Measurements from ENCODE around the gene IARS2.
A peak's percentile ranks its signal among the peaks of the same experiment; 100 is the strongest.
"Not testable (repeated sequence)": the region's sequence is repeated elsewhere in the genome, so short reads cannot be mapped to it uniquely, and the experiment has no call there.

The IARS2 gene

DNA sequence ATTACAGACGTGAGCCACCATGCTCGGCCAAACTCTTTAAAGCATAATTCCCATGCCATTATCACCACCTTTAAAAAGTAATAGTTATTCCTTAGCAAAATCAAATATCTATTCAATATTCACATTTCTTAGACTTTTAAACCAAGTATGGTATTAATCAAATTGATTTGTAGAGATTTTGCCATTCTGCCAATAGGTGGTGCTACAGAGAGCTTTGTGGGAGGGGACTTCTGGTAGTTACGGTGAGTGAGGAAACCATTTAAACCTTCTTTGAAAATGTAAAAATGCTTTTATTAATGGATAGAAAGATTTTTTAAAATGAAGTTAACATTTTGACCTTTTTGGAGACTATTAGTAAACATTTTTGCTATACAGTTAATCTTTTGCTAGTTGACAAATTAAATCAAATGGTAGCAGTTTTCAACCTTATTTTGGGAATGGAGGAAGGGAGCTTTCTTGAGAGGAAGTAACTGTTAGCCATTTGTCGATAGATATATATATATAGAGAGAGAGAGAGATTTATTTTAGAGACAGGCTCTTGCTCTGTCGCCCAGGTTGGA is 19.3 kb downstream of the IARS2 start:
- peak; percentile 59 for DNase-seq

DNA sequence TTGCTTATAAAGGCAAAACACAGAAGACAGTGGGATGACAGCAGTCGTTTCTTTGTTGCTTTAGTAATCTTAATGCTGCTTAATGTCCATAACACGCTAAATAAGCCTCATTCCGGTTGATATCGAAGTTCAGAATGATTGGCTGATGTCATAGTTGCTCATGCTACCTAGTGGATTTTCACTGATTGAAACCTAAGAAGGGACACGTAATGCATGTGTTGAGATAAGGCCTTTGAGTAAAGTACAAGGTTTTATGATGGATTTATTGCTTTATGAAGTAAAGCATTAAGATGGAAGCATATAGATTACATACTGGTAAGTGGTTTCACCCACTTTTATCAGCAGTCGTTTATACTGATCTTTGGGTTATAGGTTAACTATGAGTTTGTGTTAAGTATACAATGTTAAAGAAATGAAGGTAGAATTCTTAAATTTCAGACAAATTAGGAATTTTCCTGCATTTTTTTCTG is 25.1 kb downstream of the IARS2 start:
- no peak for DNase-seq

DNA sequence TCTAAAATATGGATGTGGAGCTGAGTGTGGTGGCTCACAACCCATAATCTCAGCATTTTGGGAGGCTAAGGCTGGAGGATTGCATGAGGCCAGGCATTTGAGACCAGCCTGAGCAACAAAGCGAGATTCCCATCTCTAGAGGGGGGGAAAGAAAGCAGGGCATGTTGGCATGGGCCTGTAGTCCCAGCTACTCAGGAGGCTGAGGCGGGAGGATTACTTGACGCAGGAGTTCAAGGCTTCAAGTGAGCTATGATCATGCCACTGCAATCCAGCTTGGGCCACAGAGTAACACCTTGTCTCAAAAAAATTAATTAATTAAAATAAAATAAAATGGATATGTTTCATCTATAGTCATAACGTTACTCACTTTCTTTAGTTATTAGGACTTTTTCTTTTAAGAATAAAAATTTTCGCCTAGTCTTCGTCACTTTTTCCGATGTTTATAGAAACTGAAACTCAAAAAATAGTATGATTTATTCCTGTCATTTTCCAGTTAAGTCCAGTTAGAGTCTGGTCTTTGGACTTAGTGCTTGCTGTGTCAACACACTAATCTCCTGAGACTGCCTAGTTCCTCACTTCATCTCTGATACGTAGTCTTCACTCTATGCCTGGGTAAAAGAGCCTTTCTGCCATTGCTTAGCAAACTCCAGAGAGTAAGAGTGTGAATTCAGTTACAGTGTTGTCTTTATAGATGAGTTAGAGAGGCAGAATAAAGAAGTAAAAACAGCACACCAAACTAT is 28.0 kb downstream of the IARS2 start:
- DNase-seq = no peak

DNA sequence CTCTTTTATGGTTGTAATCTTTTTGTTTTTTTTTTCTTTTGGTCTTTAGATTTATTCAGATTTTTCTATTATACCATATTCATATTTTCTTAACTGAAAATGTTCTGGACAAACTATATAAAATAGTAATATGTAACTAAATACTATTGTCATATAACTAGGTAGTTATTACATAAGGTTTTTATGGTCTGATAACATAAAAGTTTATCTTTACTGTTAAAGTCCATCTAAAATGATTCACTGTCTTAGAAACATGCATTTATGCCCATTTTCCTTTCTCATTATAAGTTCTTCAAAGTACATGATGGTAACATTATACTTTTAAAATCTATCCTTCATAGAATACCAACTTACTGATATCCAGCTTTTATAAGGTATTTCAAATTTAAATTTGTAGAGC is 29.1 kb downstream of the IARS2 start:
- DNase-seq = no peak

DNA sequence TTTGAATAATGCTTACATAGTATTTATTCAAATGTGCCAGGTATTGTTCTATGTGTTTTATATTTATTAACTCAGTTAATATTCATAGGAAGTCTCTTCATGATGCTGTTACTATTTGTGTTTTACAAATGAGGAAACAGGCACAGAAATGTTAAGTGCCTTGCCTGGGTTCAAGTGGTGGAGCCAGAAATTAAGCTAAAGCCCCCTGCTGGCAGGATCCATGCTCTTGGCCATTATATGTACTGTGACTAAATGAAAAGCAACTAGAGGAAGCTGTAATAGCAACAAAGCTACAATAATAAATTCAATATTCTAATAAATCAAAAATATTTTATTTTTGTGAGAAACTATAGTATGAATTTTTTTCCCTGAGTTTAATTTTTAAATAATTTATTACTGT is 30.0 kb downstream of the IARS2 start:
- peak; percentile 40 for DNase-seq

DNA sequence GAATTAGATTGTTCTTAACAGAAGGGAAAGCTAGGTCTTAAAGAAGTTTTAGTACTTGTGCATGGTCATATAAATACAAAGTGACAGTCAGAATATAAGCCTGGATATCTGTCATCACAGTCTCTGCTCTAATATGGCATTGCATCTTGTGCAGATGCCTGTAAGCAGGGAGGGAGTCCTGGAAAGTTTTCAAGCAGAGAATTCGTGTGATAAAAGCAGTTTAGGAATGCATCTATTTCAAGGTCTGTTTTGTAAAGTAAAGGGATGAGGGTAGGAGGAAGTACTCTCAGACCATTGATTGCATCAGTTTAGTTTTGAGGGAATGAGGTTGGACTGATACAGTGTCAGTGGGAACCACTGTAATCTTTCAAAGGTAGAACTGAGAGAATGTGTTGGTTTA is 30.6 kb downstream of the IARS2 start:
- DNase-seq = no peak

DNA sequence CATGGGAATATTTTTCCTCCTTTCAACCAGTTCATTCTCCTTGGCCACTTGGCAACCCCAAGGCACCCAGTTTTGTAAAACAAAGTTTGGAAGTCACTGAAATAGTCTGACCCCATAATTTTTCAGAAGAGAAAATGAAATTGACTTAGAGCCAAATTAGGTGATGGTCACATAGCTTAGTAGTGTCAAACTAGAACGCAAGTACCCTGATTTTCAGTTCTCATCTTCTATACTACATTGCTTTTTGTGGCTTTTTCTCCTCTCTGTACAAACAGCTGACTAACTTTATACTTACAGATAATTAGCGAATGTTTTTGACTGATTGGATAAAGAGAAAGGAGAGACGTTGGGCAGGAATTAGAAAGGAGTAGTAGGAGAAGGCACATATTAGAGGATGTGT is 33.1 kb downstream of the IARS2 start:
- no peak for DNase-seq

DNA sequence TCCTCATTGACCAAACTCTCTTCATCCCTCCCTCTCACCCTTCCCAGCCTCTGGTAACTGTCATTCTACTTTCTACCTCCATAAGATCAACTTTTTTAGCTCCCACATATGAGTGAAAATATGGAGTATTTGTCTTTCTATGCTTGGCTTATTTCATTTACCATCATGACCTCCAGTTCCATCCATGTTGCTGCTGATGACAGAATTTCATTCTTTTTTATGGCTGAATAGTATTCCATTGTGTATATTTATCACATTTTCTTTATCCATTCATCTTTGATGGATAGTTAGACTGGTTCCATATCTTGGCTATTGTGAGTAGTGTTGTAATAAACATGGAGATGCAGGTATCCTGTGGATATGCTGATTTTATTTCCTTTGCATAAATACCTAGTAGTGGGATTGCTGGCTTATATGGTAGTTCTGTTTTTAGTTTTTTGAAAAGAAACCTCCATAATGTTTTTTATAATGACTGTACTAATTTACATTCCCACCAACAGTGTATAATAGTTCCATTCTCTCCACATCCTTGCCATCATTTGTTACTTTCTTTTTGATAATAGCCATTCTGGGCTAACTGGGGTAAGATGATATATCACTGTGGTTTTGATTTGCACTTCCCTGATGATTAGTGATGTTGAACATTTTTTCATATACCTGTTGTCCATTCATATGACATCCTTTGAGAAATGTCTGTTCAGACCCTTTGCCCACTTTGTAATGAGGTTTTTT is 35.7 kb downstream of the IARS2 start:
- DNase-seq = no peak

- no peak for DNase-seq
These were observed 41.8 kb downstream of the IARS2 start for GRCh38 chr1:220135755-220136154.

- no peak for DNase-seq
These were observed 43.3 kb downstream of the IARS2 start for GRCh38 chr1:220137019-220137786.

DNA sequence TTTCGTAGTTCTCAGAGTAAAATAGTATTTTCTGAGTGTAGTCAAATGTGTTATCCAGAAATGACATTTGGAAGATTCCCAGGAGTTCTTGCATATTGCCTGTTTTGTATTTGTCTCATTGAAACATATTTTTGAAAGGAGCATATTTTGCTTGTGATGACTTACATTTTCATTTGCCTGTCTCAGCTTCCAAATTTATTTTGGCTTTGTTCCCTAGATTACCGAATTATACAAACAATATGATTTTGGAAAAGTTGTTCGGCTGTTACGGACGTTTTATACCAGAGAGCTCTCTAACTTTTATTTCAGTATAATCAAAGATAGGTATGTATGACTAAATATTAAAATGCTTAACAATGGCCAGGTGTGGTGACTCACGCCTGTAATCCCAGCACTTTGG is 46.0 kb downstream of the IARS2 start:
- no peak for DNase-seq

- no peak for DNase-seq
These were observed 50.1 kb downstream of the IARS2 start for GRCh38 chr1:220144051-220144450.

GRCh38 chr1:220149742-220150141 is 55.8 kb downstream of the IARS2 start:
- DNase-seq = no peak

- DNase-seq = no peak
These were observed 57.5 kb downstream of the IARS2 start for GRCh38 chr1:220151454-220151853.

- DNase-seq = no peak
These were observed 59.2 kb downstream of the IARS2 start for GRCh38 chr1:220153147-220153546.

GRCh38 chr1:220156620-220157146 is 62.8 kb downstream of the IARS2 start:
- DNase-seq = no peak

DNA sequence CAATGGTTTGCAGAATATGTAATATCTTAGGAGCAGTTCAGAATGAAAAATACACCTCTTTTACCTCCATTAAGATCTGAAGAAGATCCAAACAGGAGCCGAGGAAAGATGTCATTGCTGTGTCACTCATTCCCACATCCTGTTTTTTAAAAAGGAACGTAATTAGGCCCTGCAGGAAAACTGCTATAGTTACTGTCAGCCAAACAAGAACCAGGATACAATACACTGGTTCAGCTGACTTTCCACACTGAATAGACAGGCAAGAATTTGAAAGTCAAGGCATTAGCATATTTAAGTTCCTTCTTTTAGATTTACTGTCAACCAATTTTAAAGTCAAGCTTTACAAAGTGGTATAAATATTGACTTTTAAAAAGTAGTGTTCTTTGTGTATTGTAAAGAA is 63.8 kb downstream of the IARS2 start:
- no peak for DNase-seq

DNA sequence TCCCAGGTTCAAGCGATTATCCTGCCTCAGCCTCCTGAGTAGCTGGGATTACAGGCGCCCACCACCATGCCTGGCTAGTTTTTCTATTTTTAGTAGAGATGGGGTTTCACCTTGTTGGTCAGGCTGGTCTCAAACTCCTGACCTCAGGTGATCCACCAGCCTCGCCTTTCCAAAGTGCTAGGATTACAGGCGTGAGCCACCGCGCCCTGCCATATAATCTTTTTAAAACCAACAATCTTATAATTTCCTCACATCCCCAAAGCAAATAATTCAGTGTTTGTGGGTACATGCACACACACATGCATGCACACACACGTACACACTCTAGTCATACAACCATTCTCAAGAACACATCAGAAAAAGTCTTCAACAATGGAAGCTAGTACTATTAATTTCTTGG is 64.6 kb downstream of the IARS2 start:
- DNase-seq = not testable (repeated sequence)

GRCh38 chr1:220159041-220159440 is 65.1 kb downstream of the IARS2 start:
- no peak for DNase-seq

DNA sequence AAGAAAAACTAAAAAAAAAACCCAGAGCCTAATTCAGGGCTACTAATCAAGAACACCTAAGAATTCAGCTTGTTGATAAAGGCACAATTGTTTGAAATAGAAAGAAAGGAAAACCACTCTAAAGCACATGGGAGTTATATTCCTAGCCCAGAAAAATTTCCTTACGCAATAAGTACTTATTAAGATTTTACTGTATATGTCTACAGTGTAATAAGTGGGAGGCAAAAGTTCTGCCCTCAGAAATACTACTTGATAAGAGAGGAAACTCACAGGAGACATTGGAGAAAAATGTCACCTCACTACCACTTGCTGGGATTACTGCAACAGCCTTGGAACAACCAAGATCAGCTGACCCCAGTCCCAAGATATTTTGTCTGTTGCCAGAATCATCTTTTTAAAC is 66.1 kb downstream of the IARS2 start:
- no peak for DNase-seq

DNA sequence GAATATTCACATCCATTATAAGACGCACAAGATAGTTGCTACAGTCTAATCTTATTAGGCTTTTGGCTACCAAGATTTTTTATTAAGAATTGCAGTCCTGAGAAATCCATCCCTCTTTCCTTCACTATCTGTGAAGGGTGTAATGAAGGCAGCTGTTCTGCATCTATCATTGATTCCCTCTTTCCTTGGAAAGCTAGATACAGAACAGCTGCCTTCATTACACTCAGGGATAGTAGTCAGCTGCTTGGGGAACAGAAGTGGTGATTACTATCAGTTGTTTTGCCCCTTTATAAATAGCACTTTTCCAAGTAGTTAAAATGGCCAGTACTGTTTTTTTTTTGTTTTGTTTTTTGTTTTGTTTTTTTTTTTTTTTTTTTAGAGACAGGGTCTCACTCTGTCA is 70.2 kb downstream of the IARS2 start:
- DNase-seq = no peak

DNA sequence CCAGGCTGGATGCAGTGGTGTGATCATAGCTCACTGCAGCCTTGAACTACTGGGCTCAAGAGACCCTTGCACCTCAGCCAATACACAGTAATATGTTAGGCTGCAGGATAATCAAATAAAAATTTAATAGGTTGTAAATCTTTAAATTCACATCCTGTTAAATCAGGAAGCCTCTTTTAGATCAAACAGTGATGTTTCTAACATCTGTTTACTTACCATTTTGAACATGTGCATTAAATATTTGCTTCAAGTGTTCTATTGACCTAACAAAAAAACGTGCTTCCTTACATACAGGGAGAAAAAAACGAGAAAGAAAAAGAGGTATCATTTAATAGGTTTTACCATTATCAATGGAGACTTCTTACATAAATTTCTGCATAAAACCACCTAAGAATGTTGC is 70.6 kb downstream of the IARS2 start:
- no peak for DNase-seq

- DNase-seq = no peak
These were observed 72.9 kb downstream of the IARS2 start for GRCh38 chr1:220166853-220167252.

Data from NCI-H69 (cell line).